ENCODE measurements around the gene LAMC1. TPM values are rescaled to one million over a fixed set of nuclear protein-coding genes. Genes with fewer than 3 reads are reported as not detected.

The LAMC1 gene
- total and polyA plus RNA-seq, 2 donors (not counting 1 experiment from before 2014, with no cell fraction given): 11.5 to 34.0 TPM

DNA sequence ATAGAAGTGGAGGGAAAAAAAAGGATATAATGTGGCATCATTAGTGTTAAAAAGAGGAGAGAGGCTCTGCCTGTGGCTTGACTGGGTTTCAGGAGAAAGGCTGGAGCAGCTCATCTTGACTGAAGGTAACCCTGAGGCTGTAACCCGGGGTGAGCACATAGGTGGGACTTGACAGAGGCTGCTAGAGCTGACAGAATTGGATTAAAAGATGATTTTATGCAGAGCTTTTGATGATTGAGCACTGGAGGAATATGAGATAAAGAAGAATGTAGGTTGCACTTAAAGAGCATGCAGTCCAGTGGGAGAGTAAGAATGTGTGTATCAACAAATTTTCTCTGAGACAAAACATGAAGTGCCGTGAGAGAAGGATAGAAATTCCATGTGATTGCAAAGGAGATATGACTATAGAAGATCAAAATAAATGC is 17.3 kb downstream of the LAMC1 start:
- Histone ChIP-seq H3K79me2 (ENCODE audit: control insufficient read depth, insufficient read depth, low read length) (peaks cover 51% of the 10 kb centered on the region), H3K27ac (ENCODE audit: low read length in 2 of 2) (no peak overlapping the region), H4K20me1 (ENCODE audit: control insufficient read depth, insufficient read depth, low read length, poor library complexity, severe bottlenecking) (no peaks in the 10 kb centered on the region), H2AFZ (ENCODE audit: insufficient read depth, low read depth, low read length, poor library complexity, severe bottlenecking) (no peak overlapping the region), H3K4me2 (replicated peaks; ENCODE audit: low read depth, low read length, poor library complexity, severe bottlenecking) (peak overlapping the region; percentile 7), H3K9me3 (ENCODE audit: control extremely low read depth in 1 of 3, control insufficient read depth in 2 of 3, insufficient read depth in 1 of 3, low read length in 2 of 3) (no peaks in the 10 kb centered on the region), H3K4me1 (ENCODE audit: control insufficient read depth in 2 of 2, insufficient read depth in 2 of 2, low read length in 2 of 2) (peaks cover 13 to 18% of the 10 kb centered on the region in 2 donors), H3K9ac (ENCODE audit: low read length) (no peak overlapping the region), H3K36me3 (replicated peaks in 1 of 2; ENCODE audit: control extremely low read depth in 1 of 2, control insufficient read depth in 1 of 2, extremely low read depth in 1 of 2, insufficient read depth in 2 of 2, low read length in 1 of 2) (no peaks in the 10 kb centered on the region), H3K27me3 (replicated peaks in 1 of 4; ENCODE audit: control extremely low read depth in 1 of 4, control insufficient read depth in 3 of 4, insufficient read depth in 4 of 4, low read length in 3 of 4) (no peaks in the 10 kb centered on the region), H3K4me3 (ENCODE audit: control extremely low read depth in 1 of 5, extremely low read depth in 1 of 5, insufficient read depth in 1 of 5, low read depth in 2 of 5, low read length in 4 of 5) (no peak overlapping the region)
- H3K9me3 Mint-ChIP-seq (ENCODE audit: insufficient read depth): no peaks in the 10 kb centered on the region
- TF ChIP-seq, protein P1, sequence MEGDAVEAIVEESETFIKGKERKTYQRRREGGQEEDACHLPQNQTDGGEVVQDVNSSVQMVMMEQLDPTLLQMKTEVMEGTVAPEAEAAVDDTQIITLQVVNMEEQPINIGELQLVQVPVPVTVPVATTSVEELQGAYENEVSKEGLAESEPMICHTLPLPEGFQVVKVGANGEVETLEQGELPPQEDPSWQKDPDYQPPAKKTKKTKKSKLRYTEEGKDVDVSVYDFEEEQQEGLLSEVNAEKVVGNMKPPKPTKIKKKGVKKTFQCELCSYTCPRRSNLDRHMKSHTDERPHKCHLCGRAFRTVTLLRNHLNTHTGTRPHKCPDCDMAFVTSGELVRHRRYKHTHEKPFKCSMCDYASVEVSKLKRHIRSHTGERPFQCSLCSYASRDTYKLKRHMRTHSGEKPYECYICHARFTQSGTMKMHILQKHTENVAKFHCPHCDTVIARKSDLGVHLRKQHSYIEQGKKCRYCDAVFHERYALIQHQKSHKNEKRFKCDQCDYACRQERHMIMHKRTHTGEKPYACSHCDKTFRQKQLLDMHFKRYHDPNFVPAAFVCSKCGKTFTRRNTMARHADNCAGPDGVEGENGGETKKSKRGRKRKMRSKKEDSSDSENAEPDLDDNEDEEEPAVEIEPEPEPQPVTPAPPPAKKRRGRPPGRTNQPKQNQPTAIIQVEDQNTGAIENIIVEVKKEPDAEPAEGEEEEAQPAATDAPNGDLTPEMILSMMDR (IDR thresholded peaks at IDR 0.05): no peak
- no peak for TF ChIP-seq EZH2 (IDR thresholded peaks at IDR 0.05; ENCODE audit: borderline replicate concordance, insufficient read depth, low read depth, low read length, poor library complexity, severe bottlenecking)
- H3K27ac Mint-ChIP-seq: no peak overlapping the region
- intact Hi-C loops (cut with micrococcal nuclease): no loop called here
- WGBS (ENCODE audit: insufficient coverage): 79% methylated on average over 2 of the region's 2 CpGs
- no peak overlapping the region for H3K4me3 Mint-ChIP-seq
- CTCF ChIA-PET: interaction anchor here (1.1 to 1.6 kb wide), 3 partner anchors 7 to 28 kb away, joined by 3 to 5 read pairs (median 3); no protein-coding TSS in a partner anchor
- peaks cover 44% of the 10 kb centered on the region for H3K4me1 Mint-ChIP-seq
- no peaks in the 10 kb centered on the region for H3K27me3 Mint-ChIP-seq
- no peak for DNase-seq
- POLR2A ChIA-PET: no interaction called here
- ATAC-seq (ENCODE audit: low read depth): no peak

GRCh38 chr1:183043254-183043653 is 20.0 kb downstream of the LAMC1 start:
- Histone ChIP-seq H3K27ac (ENCODE audit: low read length in 2 of 2) (no peak overlapping the region), H3K9me3 (ENCODE audit: control extremely low read depth in 1 of 3, control insufficient read depth in 2 of 3, insufficient read depth in 1 of 3, low read length in 2 of 3) (no peaks in the 10 kb centered on the region), H3K36me3 (replicated peaks in 1 of 2; ENCODE audit: control extremely low read depth in 1 of 2, control insufficient read depth in 1 of 2, extremely low read depth in 1 of 2, insufficient read depth in 2 of 2, low read length in 1 of 2) (no peaks in the 10 kb centered on the region), H3K9ac (ENCODE audit: low read length) (no peak overlapping the region), H4K20me1 (ENCODE audit: control insufficient read depth, insufficient read depth, low read length, poor library complexity, severe bottlenecking) (no peaks in the 10 kb centered on the region), H3K27me3 (replicated peaks in 1 of 4; ENCODE audit: control extremely low read depth in 1 of 4, control insufficient read depth in 3 of 4, insufficient read depth in 4 of 4, low read length in 3 of 4) (no peaks in the 10 kb centered on the region), H3K4me1 (ENCODE audit: control insufficient read depth in 2 of 2, insufficient read depth in 2 of 2, low read length in 2 of 2) (peaks cover 23 to 32% of the 10 kb centered on the region in 2 donors), H3K79me2 (ENCODE audit: control insufficient read depth, insufficient read depth, low read length) (peaks cover 50% of the 10 kb centered on the region), H3K4me3 (ENCODE audit: control extremely low read depth in 1 of 5, extremely low read depth in 1 of 5, insufficient read depth in 1 of 5, low read depth in 2 of 5, low read length in 4 of 5) (no peak overlapping the region), H2AFZ (ENCODE audit: insufficient read depth, low read depth, low read length, poor library complexity, severe bottlenecking) (no peak overlapping the region), H3K4me2 (replicated peaks; ENCODE audit: low read depth, low read length, poor library complexity, severe bottlenecking) (no peak overlapping the region)
- ATAC-seq (ENCODE audit: low read depth) (no peak), DNase-seq (no peak)
- Mint-ChIP-seq H3K9me3 (ENCODE audit: insufficient read depth) (no peaks in the 10 kb centered on the region), H3K4me1 (peaks cover 55% of the 10 kb centered on the region), H3K27me3 (no peaks in the 10 kb centered on the region), H3K27ac (no peak overlapping the region), H3K4me3 (no peak overlapping the region)
- no CpG with 5 or more reads among the region's 3 CpGs for WGBS (ENCODE audit: insufficient coverage)
- intact Hi-C loops (cut with micrococcal nuclease): no loop called here
- CTCF ChIA-PET: interaction anchor here (1.0 kb wide), 1 partner anchor 80 kb away, joined by 3 read pairs; no protein-coding TSS in a partner anchor
- TF ChIP-seq EZH2 (IDR thresholded peaks at IDR 0.05; ENCODE audit: borderline replicate concordance, insufficient read depth, low read depth, low read length, poor library complexity, severe bottlenecking): no peak
- TF ChIP-seq, protein P1 (IDR thresholded peaks at IDR 0.05): no peak
- POLR2A ChIA-PET: no interaction called here

Data from B cell (primary cell).